SK-N-SH (cell line): ENCODE data around the gene TNFRSF17. TPM values are rescaled to one million over a fixed set of nuclear protein-coding genes. Genes with fewer than 3 reads are reported as not detected.

Experiments used
- CTCF ChIA-PET: fragments of 300-600, 350-600 bp; formaldehyde crosslinking; extraction: SDS; loops from one replicate; lab custom pipeline; 2021; lab: Yijun Ruan, JAX
- POLR2A ChIA-PET: fragments of 350-600 bp; sonication (Branson Sonifier 250); formaldehyde crosslinking; extraction: SDS; loops from one replicate; lab custom pipeline; 2020; ENCODE audit warnings: antibody characterized with exemption, inconsistent platforms; lab: Yijun Ruan, JAX
- DNase-seq: peaks from one replicate; pipeline ENCODE4 v3.0.0; 2012
- H2AFZ ChIP-seq: fragments of 200-600 bp; sonication (generic); 2 replicates; pipeline ENCODE4 v1.8.1; 2016; ENCODE audit warnings: antibody characterized with exemption, mild to moderate bottlenecking, low read depth
- H3F3A ChIP-seq: fragments of 200-600 bp; sonication (generic); replicated peaks from 2 replicates; pipeline ENCODE3; 2016; ENCODE audit warnings: antibody characterized with exemption, mild to moderate bottlenecking; ENCODE audit not compliant: insufficient read depth
- H3K27ac ChIP-seq, 2 experiments: fragments of 200-500 bp in 1 of 2; fragments of 200-600 bp in 1 of 2; sonication (Bioruptor generic) in 1 of 2; sonication (generic), shearing (Covaris generic) in 1 of 2; 2 replicates each; pipeline versions ENCODE4 v1.5.1 to v1.6.1; 2014 to 2016; ENCODE audit warnings: low read depth in 2 of 2, inconsistent platforms in 1 of 2, low read length in 1 of 2, mild to moderate bottlenecking in 1 of 2, mixed read lengths in 1 of 2
- H3K27me3 ChIP-seq: fragments of 200-600 bp; sonication (generic), shearing (Covaris generic); 2 replicates; pipeline ENCODE4 v1.6.1; 2016; ENCODE audit warnings: mixed run types; ENCODE audit not compliant: insufficient read depth
- H3K36me3 ChIP-seq, 2 experiments: fragments of 200-500 bp in 1 of 2; fragments of 200-600 bp in 1 of 2; sonication (Bioruptor generic) in 1 of 2; sonication (generic) in 1 of 2; replicated peaks in 1 of 2; 2 replicates each; pipeline versions ENCODE3 to v1.5.1; 2014 to 2016; ENCODE audit warnings: low read length in 1 of 2, mild to moderate bottlenecking in 1 of 2; ENCODE audit not compliant: insufficient read depth in 2 of 2, control insufficient read depth in 1 of 2
- H3K4me1 ChIP-seq, 2 experiments: fragments of 200-500 bp in 1 of 2; fragments of 200-600 bp in 1 of 2; sonication (Bioruptor generic) in 1 of 2; sonication (generic), shearing (Covaris generic) in 1 of 2; 2 replicates each; pipeline versions ENCODE4 v1.5.1 to v1.6.1; 2014 to 2016; ENCODE audit warnings: low read depth in 1 of 2, low read length in 1 of 2, mixed run types in 1 of 2; ENCODE audit not compliant: insufficient read depth in 2 of 2, control insufficient read depth in 1 of 2
- H3K4me2 ChIP-seq: fragments of 200-600 bp; sonication (generic), shearing (Covaris generic); 2 replicates; pipeline ENCODE4 v1.6.1; 2017; ENCODE audit warnings: mixed run types
- H3K4me3 ChIP-seq, 2 experiments: fragments of 200-500 bp in 1 of 2; fragments of 200-600 bp in 1 of 2; sonication (Bioruptor generic) in 1 of 2; sonication (generic), shearing (Covaris generic) in 1 of 2; 2 replicates each; pipeline versions ENCODE4 v1.5.1 to v1.8.1; 2014 to 2016; ENCODE audit warnings: low read depth in 2 of 2, inconsistent platforms in 1 of 2, low read length in 1 of 2, mild to moderate bottlenecking in 1 of 2, mixed read lengths in 1 of 2, moderate library complexity in 1 of 2
- H3K79me2 ChIP-seq: fragments of 200-600 bp; sonication (generic); 2 replicates; pipeline ENCODE4 v1.8.1; 2017; ENCODE audit warnings: mild to moderate bottlenecking; ENCODE audit not compliant: insufficient read depth
- H3K9ac ChIP-seq: fragments of 200-600 bp; sonication (generic); 2 replicates; pipeline ENCODE4 v1.6.1; 2017; ENCODE audit warnings: mixed run types
- H3K9me2 ChIP-seq: fragments of 200-600 bp; sonication (generic); 2 replicates; pipeline ENCODE4 v1.6.1; 2017; ENCODE audit warnings: mixed run types
- H3K9me3 ChIP-seq: fragments of 200-600 bp; sonication (generic); 2 replicates; pipeline ENCODE4 v1.6.1; 2017; ENCODE audit warnings: mixed run types, mild to moderate bottlenecking, moderate library complexity
- H4K20me1 ChIP-seq: fragments of 200-600 bp; sonication (generic); 2 replicates; pipeline ENCODE4 v1.6.1; 2017; ENCODE audit warnings: mild to moderate bottlenecking, mixed run types; ENCODE audit not compliant: insufficient read depth
- CHD2 ChIP-seq: fragments of 150-350 bp; IDR thresholded peaks from 2 replicates; pipeline ENCODE4 v1.6.1; 2018; ENCODE audit warnings: low read length; ENCODE audit not compliant: partially characterized antibody
- EP300 ChIP-seq, 2 experiments: IDR thresholded peaks; 2 replicates each; pipeline versions ENCODE4 v1.4.0 to v1.6.1; 2012; ENCODE audit warnings: borderline replicate concordance in 1 of 2, low read depth in 1 of 2, low read length in 1 of 2
- FOXJ3 ChIP-seq: sonication (generic); formaldehyde crosslinking; IDR thresholded peaks from 2 replicates; pipeline ENCODE4 v1.5.1; 2020; ENCODE audit warnings: mild to moderate bottlenecking, missing genetic modification reagents
- FOXM1 ChIP-seq: IDR thresholded peaks from 2 replicates; pipeline ENCODE4 v1.4.0; 2012; ENCODE audit warnings: low read depth, mild to moderate bottlenecking
- GABPA ChIP-seq: IDR thresholded peaks from 2 replicates; pipeline ENCODE4 v1.4.0; 2012; ENCODE audit warnings: low read depth, mild to moderate bottlenecking
- GATA2 ChIP-seq: sonication (generic); formaldehyde crosslinking; IDR thresholded peaks from 2 replicates; pipeline ENCODE4 v1.5.0; 2020; ENCODE audit warnings: mild to moderate bottlenecking, missing genetic modification reagents
- JUND ChIP-seq: IDR thresholded peaks from 2 replicates; pipeline ENCODE4 v1.4.0; 2012
- NFIC ChIP-seq: IDR thresholded peaks from 2 replicates; pipeline ENCODE4 v1.4.0; 2012; ENCODE audit warnings: borderline replicate concordance
- NRF1 ChIP-seq: IDR thresholded peaks from 2 replicates; pipeline ENCODE4 v1.6.1; 2012; ENCODE audit warnings: low read depth, mild to moderate bottlenecking, low read length
- POLR2AphosphoS5 ChIP-seq: IDR thresholded peaks from 2 replicates; pipeline ENCODE4 v1.6.1; 2012; ENCODE audit warnings: low read depth, low read length
- REST ChIP-seq: IDR thresholded peaks from 2 replicates; pipeline ENCODE4 v1.6.1; 2012; ENCODE audit warnings: mild to moderate bottlenecking, low read depth, low read length, moderate library complexity
- RFX5 ChIP-seq: IDR thresholded peaks from 2 replicates; pipeline ENCODE4 v1.6.1; 2012; ENCODE audit warnings: mild to moderate bottlenecking, improper control_type of control experiment, low read length
- RXRA ChIP-seq: IDR thresholded peaks from 2 replicates; pipeline ENCODE4 v1.4.0; 2012; ENCODE audit warnings: low read depth, mild to moderate bottlenecking, borderline replicate concordance
- SMC3 ChIP-seq: IDR thresholded peaks from 2 replicates; pipeline ENCODE4 v1.6.1; 2012; ENCODE audit warnings: low read depth, low read length, improper control_type of control experiment
- TEAD4 ChIP-seq: IDR thresholded peaks from 2 replicates; pipeline ENCODE4 v1.4.0; 2012; ENCODE audit warnings: mild to moderate bottlenecking, borderline replicate concordance; ENCODE audit not compliant: insufficient read depth
- WGBS: methylation state at CpG from one replicate; pipeline ENCODE4 v1.1.6; 2017; ENCODE audit warnings: low lambda C conversion rate; 5-methylcytosine and 5-hydroxymethylcytosine counted together
- polyA plus RNA-seq, 3 experiments: library from polyadenylated mRNA; depleted of rRNA; stranded (reverse); fragments of >200 nt; gene quantifications; 2 replicates each; pipeline ENCODE4 v1.2.3, GENCODE V29; 2012
- TF ChIP-seq, protein P1 (sequence below): fragments of 150-350 bp; IDR thresholded peaks from 2 replicates; pipeline ENCODE4 v1.6.1; 2017; ENCODE audit warnings: antibody characterized with exemption, low read length, low read depth, borderline replicate concordance
- TF ChIP-seq, protein P2 (sequence below): IDR thresholded peaks from 2 replicates; pipeline ENCODE4; 2012
- TF ChIP-seq, protein P3 (sequence below): IDR thresholded peaks from 2 replicates; pipeline ENCODE4 v1.4.0; 2012; ENCODE audit warnings: low read depth, borderline replicate concordance

The TNFRSF17 gene
- polyA plus RNA-seq, 1 of the 3 experiments (the other 2 are of a cell fraction) = not detected

GRCh38 chr16:11986521-11987057, 21.6 kb downstream of the TNFRSF17 start:
- peaks cover 41% of the 10 kb centered on the region for H3K79me2 ChIP-seq
- WGBS = 87% methylated on average over 12 of the region's 12 CpGs
- no peak overlapping the region for H3K9ac ChIP-seq
- H3K27ac ChIP-seq = no peak overlapping the region
- H3K4me3 ChIP-seq = no peak overlapping the region
- ChIA-PET POLR2A (interaction anchor here (1.2 kb wide), 1 partner anchor 10 kb away, joined by 5 read pairs; the partner anchor contains the start of gene SNX29), CTCF (interaction anchor here (2.2 to 6.1 kb wide), 2 partner anchors 10 to 81 kb away, joined by 7 to 27 read pairs; partner anchors contain the start of gene SNX29)
- no peak overlapping the region for H3K4me2 ChIP-seq
- no peaks in the 10 kb centered on the region for H3K9me2 ChIP-seq
- no peaks in the 10 kb centered on the region for H3F3A ChIP-seq
- H3K36me3 ChIP-seq = no peaks in the 10 kb centered on the region
- no peaks in the 10 kb centered on the region for H3K4me1 ChIP-seq
- no peaks in the 10 kb centered on the region for H4K20me1 ChIP-seq
- DNase-seq = no peak
- H3K9me3 ChIP-seq = no peaks in the 10 kb centered on the region
- H3K27me3 ChIP-seq = no peaks in the 10 kb centered on the region
- TF ChIP-seq JUND (no peak), REST (no peak), NRF1 (no peak), FOXM1 (no peak), SMC3 (no peak), NFIC (no peak), EP300 (IDR thresholded peaks at IDR 0.05; ENCODE audit: borderline replicate concordance in 1 of 2, low read depth in 1 of 2, low read length in 1 of 2) (no peak), GABPA (no peak), RXRA (no peak)
- TF ChIP-seq, protein P1, sequence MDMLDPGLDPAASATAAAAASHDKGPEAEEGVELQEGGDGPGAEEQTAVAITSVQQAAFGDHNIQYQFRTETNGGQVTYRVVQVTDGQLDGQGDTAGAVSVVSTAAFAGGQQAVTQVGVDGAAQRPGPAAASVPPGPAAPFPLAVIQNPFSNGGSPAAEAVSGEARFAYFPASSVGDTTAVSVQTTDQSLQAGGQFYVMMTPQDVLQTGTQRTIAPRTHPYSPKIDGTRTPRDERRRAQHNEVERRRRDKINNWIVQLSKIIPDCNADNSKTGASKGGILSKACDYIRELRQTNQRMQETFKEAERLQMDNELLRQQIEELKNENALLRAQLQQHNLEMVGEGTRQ = no peak
- H2AFZ ChIP-seq = no peak overlapping the region

GRCh38 chr16:11988258-11988978, 23.4 kb downstream of the TNFRSF17 start:
- Histone ChIP-seq H3K4me2 (no peak overlapping the region), H3K9me2 (no peaks in the 10 kb centered on the region), H3K4me1 (no peaks in the 10 kb centered on the region), H3K79me2 (peaks cover 30% of the 10 kb centered on the region), H2AFZ (no peak overlapping the region), H3K27ac (no peak overlapping the region), H3F3A (no peaks in the 10 kb centered on the region), H4K20me1 (no peaks in the 10 kb centered on the region), H3K9me3 (no peaks in the 10 kb centered on the region), H3K9ac (no peak overlapping the region), H3K36me3 (no peaks in the 10 kb centered on the region), H3K4me3 (no peak overlapping the region), H3K27me3 (no peaks in the 10 kb centered on the region)
- no peak for TF ChIP-seq FOXJ3
- TF ChIP-seq, protein P1 = no peak
- TF ChIP-seq TEAD4 = no peak
- TF ChIP-seq, protein P2, sequence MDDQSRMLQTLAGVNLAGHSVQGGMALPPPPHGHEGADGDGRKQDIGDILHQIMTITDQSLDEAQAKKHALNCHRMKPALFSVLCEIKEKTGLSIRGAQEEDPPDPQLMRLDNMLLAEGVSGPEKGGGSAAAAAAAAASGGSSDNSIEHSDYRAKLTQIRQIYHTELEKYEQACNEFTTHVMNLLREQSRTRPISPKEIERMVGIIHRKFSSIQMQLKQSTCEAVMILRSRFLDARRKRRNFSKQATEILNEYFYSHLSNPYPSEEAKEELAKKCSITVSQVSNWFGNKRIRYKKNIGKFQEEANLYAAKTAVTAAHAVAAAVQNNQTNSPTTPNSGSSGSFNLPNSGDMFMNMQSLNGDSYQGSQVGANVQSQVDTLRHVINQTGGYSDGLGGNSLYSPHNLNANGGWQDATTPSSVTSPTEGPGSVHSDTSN = no peak
- TF ChIP-seq GATA2 (CRISPR knock-in tag) = no peak
- TF ChIP-seq NFIC = no peak
- TF ChIP-seq CHD2 = no peak
- no peak for TF ChIP-seq RXRA
- no peak for TF ChIP-seq RFX5
- no peak for TF ChIP-seq POLR2AphosphoS5
- TF ChIP-seq, protein P3, sequence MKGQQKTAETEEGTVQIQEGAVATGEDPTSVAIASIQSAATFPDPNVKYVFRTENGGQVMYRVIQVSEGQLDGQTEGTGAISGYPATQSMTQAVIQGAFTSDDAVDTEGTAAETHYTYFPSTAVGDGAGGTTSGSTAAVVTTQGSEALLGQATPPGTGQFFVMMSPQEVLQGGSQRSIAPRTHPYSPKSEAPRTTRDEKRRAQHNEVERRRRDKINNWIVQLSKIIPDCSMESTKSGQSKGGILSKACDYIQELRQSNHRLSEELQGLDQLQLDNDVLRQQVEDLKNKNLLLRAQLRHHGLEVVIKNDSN = no peak
- ChIA-PET CTCF (interaction anchor here (1.0 to 6.1 kb wide), 3 partner anchors 12 to 79 kb away, joined by 3 to 27 read pairs (median 3); no protein-coding TSS in a partner anchor), POLR2A (interaction anchor here (1.5 kb wide), 1 partner anchor 12 kb away, joined by 4 read pairs; the partner anchor contains the start of gene SNX29)
- WGBS = 74% methylated on average over 5 of the region's 5 CpGs
- DNase-seq = no peak
